ENCODE results near the gene MSI2. TPM values are rescaled to one million over a fixed set of nuclear protein-coding genes. Genes with fewer than 3 reads are reported as not detected.

The MSI2 gene
- total and polyA plus RNA-seq, 7 donors: 37.6 to 133 (median 87.1) TPM

DNA sequence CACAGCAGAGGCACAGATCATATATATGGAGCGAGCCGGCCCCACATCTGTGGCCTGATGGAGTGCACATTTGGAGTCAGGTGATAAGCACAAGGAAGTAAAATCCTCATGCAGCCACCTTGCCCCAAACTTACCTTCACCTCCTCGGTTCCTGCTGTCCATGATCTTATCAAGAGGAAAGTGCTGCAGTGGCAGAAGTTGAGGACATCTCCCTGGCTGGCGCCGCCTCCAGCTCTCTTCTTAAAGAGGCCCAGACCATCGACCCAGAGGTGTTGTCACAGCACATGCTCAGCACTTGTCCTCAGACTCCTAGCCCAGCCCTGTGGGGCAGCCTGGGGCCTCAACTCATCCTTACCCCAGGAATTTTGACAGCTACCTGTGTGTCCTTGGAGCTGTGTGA lies 276.2 kb downstream of the MSI2 start:
- peak in 1 of 4 donors; percentile 8 for ATAC-seq
- H3K4me1 ChIP-seq: peaks cover 10% of the 10 kb centered on the region

DNA sequence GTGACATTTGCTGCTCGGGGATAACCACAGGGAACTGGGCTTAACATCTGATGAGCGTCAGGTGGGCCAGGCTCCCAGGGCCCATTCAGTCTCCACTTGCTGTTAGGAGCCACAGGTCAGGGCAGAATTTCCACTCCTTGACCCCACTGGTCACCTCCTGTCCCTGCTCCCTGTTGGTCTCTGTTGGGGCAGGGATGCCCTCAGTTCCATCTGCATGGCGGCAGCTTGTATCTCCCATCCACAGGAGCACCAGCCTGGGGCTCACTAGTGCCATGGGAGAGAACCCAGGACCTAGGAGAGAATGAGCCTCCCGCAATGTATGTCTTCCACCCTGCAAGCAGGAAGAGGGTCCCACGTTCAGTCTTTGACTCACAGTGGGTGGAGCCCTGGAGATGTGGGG lies 276.6 kb downstream of the MSI2 start:
- whole genome bisulfite sequencing, 3 donors: 71 to 85% (median 85%) methylated on average over 5 of the region's 5 CpGs
- TF ChIP-seq, protein P1, sequence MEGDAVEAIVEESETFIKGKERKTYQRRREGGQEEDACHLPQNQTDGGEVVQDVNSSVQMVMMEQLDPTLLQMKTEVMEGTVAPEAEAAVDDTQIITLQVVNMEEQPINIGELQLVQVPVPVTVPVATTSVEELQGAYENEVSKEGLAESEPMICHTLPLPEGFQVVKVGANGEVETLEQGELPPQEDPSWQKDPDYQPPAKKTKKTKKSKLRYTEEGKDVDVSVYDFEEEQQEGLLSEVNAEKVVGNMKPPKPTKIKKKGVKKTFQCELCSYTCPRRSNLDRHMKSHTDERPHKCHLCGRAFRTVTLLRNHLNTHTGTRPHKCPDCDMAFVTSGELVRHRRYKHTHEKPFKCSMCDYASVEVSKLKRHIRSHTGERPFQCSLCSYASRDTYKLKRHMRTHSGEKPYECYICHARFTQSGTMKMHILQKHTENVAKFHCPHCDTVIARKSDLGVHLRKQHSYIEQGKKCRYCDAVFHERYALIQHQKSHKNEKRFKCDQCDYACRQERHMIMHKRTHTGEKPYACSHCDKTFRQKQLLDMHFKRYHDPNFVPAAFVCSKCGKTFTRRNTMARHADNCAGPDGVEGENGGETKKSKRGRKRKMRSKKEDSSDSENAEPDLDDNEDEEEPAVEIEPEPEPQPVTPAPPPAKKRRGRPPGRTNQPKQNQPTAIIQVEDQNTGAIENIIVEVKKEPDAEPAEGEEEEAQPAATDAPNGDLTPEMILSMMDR (IDR thresholded peaks at IDR 0.05): no peak
- Histone ChIP-seq H3K27ac (no peak overlapping the region), H3K9me3 (no peaks in the 10 kb centered on the region), H3K36me3 (ENCODE audit: insufficient read depth in 1 of 2, low read depth in 1 of 2) (no peaks in the 10 kb centered on the region), H3K27me3 (ENCODE audit: insufficient read depth in 3 of 3, low read length in 2 of 3) (no peaks in the 10 kb centered on the region), H3K4me1 (peaks cover 12% of the 10 kb centered on the region), H3K4me3 (no peak overlapping the region)
- intact Hi-C loops (cut with DNase I): no loop called here
- ATAC-seq (no peak), DNase-seq (no peak)

More for the DNA sequence above, 276.2 kb downstream of the MSI2 start:
- intact Hi-C loops (cut with DNase I): no loop called here
- Histone ChIP-seq H3K9me3 (no peaks in the 10 kb centered on the region), H3K27ac (no peak overlapping the region), H3K27me3 (ENCODE audit: insufficient read depth in 3 of 3, low read length in 2 of 3) (no peaks in the 10 kb centered on the region), H3K4me3 (no peak overlapping the region), H3K36me3 (ENCODE audit: insufficient read depth in 1 of 2, low read depth in 1 of 2) (no peaks in the 10 kb centered on the region)
- TF ChIP-seq, protein P1 (IDR thresholded peaks at IDR 0.05): no peak
- no peak for DNase-seq
- 82 to 91% (median 83%) methylated on average over 6 of the region's 6 CpGs for WGBS, 3 donors

GRCh38 chr17:57533684-57534305 lies 277.5 kb downstream of the MSI2 start:
- Histone ChIP-seq H3K4me1 (peaks cover 17% of the 10 kb centered on the region), H3K4me3 (no peak overlapping the region), H3K27me3 (ENCODE audit: insufficient read depth in 3 of 3, low read length in 2 of 3) (no peaks in the 10 kb centered on the region), H3K36me3 (ENCODE audit: insufficient read depth in 1 of 2, low read depth in 1 of 2) (no peaks in the 10 kb centered on the region), H3K27ac (no peak overlapping the region), H3K9me3 (no peaks in the 10 kb centered on the region)
- no peak for DNase-seq
- TF ChIP-seq, protein P1 (IDR thresholded peaks at IDR 0.05): no peak
- 90 to 95% (median 93%) methylated on average over 5 of the region's 5 CpGs for WGBS, 3 donors
- peak in 2 of 4 donors; percentile 26 to 52 for ATAC-seq
- intact Hi-C loops (cut with DNase I): no loop called here

DNA sequence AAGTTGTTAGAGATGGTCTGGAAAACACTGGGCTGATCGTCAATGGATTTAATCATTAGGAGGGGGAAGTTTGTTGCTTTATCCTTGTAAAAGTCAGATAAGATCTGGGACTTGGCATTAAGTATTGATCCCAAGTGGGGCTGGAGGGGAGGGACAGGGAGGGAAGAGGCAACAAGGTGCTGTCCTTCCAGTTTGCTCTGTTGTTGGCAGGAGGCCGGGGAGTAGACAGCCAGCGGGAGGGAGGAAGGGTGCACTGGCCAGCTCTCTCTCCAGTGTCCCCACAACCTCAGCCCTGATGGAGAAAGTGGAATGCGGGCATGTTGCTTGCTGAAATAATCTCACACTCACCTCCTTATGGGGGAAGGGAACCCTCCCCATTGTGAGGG lies 278.5 kb downstream of the MSI2 start:
- intact Hi-C loops (cut with DNase I): no loop called here
- H3K4me1 ChIP-seq: peaks cover 17% of the 10 kb centered on the region
- H3K27ac ChIP-seq: no peak overlapping the region
- no peaks in the 10 kb centered on the region for H3K9me3 ChIP-seq
- DNase-seq (no peak), ATAC-seq (peak in 1 of 4 donors; percentile 20)
- no peaks in the 10 kb centered on the region for H3K27me3 ChIP-seq (ENCODE audit: insufficient read depth in 3 of 3, low read length in 2 of 3)
- no peak overlapping the region for H3K4me3 ChIP-seq
- TF ChIP-seq, protein P1 (IDR thresholded peaks at IDR 0.05): no peak
- H3K36me3 ChIP-seq (ENCODE audit: insufficient read depth in 1 of 2, low read depth in 1 of 2): no peaks in the 10 kb centered on the region
- WGBS, 3 donors: 75 to 93% (median 80%) methylated on average over 4 of the region's 4 CpGs

Measured in psoas muscle (tissue), 8 donors.